ENCODE data around the gene PAX9.

- TF ChIP-seq POLR2A (IDR thresholded peaks at IDR 0.05): no peak
- TF ChIP-seq, protein P1, sequence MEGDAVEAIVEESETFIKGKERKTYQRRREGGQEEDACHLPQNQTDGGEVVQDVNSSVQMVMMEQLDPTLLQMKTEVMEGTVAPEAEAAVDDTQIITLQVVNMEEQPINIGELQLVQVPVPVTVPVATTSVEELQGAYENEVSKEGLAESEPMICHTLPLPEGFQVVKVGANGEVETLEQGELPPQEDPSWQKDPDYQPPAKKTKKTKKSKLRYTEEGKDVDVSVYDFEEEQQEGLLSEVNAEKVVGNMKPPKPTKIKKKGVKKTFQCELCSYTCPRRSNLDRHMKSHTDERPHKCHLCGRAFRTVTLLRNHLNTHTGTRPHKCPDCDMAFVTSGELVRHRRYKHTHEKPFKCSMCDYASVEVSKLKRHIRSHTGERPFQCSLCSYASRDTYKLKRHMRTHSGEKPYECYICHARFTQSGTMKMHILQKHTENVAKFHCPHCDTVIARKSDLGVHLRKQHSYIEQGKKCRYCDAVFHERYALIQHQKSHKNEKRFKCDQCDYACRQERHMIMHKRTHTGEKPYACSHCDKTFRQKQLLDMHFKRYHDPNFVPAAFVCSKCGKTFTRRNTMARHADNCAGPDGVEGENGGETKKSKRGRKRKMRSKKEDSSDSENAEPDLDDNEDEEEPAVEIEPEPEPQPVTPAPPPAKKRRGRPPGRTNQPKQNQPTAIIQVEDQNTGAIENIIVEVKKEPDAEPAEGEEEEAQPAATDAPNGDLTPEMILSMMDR (IDR thresholded peaks at IDR 0.05): no peak
Observed at GRCh38 chr14:36675581-36675980, 13.9 kb downstream of the PAX9 start.

Data from thyroid gland (tissue), 4 donors.